Gastroesophageal sphincter (tissue), 4 donors: ENCODE data around the gene LDLRAD4. TPM values are rescaled to one million over a fixed set of nuclear protein-coding genes. Genes with fewer than 3 reads are reported as not detected.

Experiments used
- ATAC-seq: fragments of 150-250 bp; one replicate; pipeline ENCODE4 v1.9.1; 2016; ENCODE audit warnings: mild to moderate bottlenecking, moderate library complexity
- H3K27ac ChIP-seq, 4 donors: fragments of 200-600 bp; sonication (generic) in 3 of 4; 1 replicate in 3 of 4; 2 replicates in 1 of 4; pipeline ENCODE4 v1.5.1; 2016 to 2019
- H3K27me3 ChIP-seq: fragments of 200-600 bp; sonication (generic); one replicate; pipeline ENCODE4 v1.5.1; 2019
- H3K36me3 ChIP-seq, 2 donors: fragments of 200-600 bp; sonication (generic); one replicate each; pipeline ENCODE4 v1.5.1; 2019; ENCODE audit warnings: control low read depth in 1 of 2
- H3K4me1 ChIP-seq, 3 donors: fragments of 200-600 bp; sonication (generic); 1 replicate in 2 of 3; 2 replicates in 1 of 3; pipeline ENCODE4 v1.5.1; 2016 to 2019; ENCODE audit warnings: control low read depth in 2 of 3
- H3K4me3 ChIP-seq, 2 donors: fragments of 200-600 bp; sonication (generic); one replicate each; pipeline ENCODE4 v1.5.1; 2019; ENCODE audit warnings: mild to moderate bottlenecking in 1 of 2, moderate library complexity in 1 of 2
- H3K9me3 ChIP-seq, 3 donors: fragments of 200-600 bp; sonication (generic); one replicate each; pipeline ENCODE4 v1.5.1; 2017 to 2019; ENCODE audit warnings: control low read depth in 2 of 3
- EP300 ChIP-seq: sonication (generic); formaldehyde crosslinking; IDR thresholded peaks from one replicate; pipeline ENCODE4 v1.6.1; 2017; ENCODE audit warnings: antibody characterized with exemption, mild to moderate bottlenecking
- POLR2A ChIP-seq, 2 donors: fragments of 450-650 bp; IDR thresholded peaks; one replicate each; pipeline ENCODE4 v1.6.1; 2017; ENCODE audit warnings: antibody characterized with exemption in 2 of 2, mild to moderate bottlenecking in 2 of 2, moderate library complexity in 1 of 2
- POLR2AphosphoS5 ChIP-seq: sonication (generic); formaldehyde crosslinking; IDR thresholded peaks from one replicate; pipeline ENCODE4 v1.6.1; 2017; ENCODE audit warnings: antibody characterized with exemption
- WGBS, 2 donors: methylation state at CpG; one replicate each; pipeline ENCODE4 v1.1.5; 2018; ENCODE audit warnings: low coverage in 1 of 2; 5-methylcytosine and 5-hydroxymethylcytosine counted together
- total RNA-seq, 4 donors: library from RNA; depleted of rRNA; stranded (reverse); fragments of >200 nt; gene quantifications; one replicate each; pipeline ENCODE4 v1.1.0, GENCODE V29; 2016
- TF ChIP-seq, protein P1 (sequence below), 4 experiments: fragments of 200-600 bp in 2 of 4; fragments of 450-650 bp in 2 of 4; sonication (generic) in 1 of 4; IDR thresholded peaks; one replicate each; pipeline ENCODE4 v1.5.1; 2017 to 2019; ENCODE audit warnings: antibody characterized with exemption in 4 of 4, mild to moderate bottlenecking in 2 of 4, moderate library complexity in 2 of 4

Gene LDLRAD4
- total RNA-seq, 4 donors from 2014 or later = 28.1 to 85.9 (median 55.2) TPM

DNA sequence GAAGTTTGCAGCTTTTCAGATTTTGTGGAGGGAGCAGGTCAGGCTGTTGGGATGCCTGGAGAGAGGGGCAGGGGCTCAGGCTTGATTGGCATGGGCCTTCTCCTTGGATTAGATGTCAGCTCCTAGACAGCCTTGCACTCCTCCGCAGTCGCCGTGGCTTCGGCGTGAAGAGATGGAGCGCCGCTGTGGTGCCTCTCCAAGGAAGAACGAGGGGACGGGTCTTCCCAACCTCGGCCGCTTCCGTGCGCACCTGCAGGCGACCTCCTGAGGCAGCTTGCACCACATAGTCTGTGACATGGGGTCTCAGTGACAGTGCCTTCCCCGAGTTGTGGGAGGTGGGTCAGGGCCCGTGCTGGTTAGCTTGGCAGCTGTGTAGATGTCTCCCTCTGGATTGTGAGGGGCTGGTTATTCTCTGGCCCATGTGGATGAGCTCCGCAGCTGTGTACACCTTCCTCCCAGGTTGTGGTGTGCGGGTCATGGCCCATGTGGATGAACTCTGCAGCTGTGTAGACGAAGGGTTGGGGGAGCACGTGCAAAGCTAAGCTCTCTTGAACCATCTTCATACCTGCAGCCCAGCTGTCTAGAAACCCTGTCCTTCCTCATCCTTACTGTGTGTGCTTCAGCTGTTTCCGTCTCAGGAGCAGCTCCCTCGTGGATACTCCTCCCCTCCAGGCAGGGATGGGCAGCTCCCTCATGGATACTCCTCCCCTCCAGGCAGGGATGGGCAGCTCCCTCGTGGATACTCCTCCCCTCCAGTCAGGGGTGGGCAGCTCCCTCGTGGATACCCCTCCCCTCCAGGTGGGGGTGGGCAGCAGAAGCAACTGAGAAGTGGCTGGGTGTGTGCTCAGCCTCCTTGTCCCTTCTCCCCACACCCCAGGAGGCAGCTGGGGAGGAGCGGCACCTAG, 170.3 kb downstream of the LDLRAD4 start:
- Histone ChIP-seq H3K27me3 (no peaks in the 10 kb centered on the region), H3K4me3 (no peak overlapping the region), H3K36me3 (peaks cover 0 to 12% of the 10 kb centered on the region in 2 donors), H3K27ac (peak overlapping the region in 3 of 4 donors; percentile 45 to 58 (median 55)), H3K9me3 (no peaks in the 10 kb centered on the region), H3K4me1 (peaks cover 0 to 53% (median 12%) of the 10 kb centered on the region in 3 donors)
- ATAC-seq = peak; percentile 4
- 100% methylated on average over 3 of the region's 25 CpGs; no CpG with 5 or more reads in 1 of the 2 donors for WGBS, 2 donors
- TF ChIP-seq POLR2A (IDR thresholded peaks at IDR 0.05) (no peak), POLR2AphosphoS5 (no peak), EP300 (no peak)
- TF ChIP-seq, protein P1, sequence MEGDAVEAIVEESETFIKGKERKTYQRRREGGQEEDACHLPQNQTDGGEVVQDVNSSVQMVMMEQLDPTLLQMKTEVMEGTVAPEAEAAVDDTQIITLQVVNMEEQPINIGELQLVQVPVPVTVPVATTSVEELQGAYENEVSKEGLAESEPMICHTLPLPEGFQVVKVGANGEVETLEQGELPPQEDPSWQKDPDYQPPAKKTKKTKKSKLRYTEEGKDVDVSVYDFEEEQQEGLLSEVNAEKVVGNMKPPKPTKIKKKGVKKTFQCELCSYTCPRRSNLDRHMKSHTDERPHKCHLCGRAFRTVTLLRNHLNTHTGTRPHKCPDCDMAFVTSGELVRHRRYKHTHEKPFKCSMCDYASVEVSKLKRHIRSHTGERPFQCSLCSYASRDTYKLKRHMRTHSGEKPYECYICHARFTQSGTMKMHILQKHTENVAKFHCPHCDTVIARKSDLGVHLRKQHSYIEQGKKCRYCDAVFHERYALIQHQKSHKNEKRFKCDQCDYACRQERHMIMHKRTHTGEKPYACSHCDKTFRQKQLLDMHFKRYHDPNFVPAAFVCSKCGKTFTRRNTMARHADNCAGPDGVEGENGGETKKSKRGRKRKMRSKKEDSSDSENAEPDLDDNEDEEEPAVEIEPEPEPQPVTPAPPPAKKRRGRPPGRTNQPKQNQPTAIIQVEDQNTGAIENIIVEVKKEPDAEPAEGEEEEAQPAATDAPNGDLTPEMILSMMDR (IDR thresholded peaks at IDR 0.05) = no peak

GRCh38 chr18:13389491-13390131, 171.1 kb downstream of the LDLRAD4 start:
- Histone ChIP-seq H3K36me3 (peaks cover 0 to 12% of the 10 kb centered on the region in 2 donors), H3K9me3 (no peaks in the 10 kb centered on the region), H3K27me3 (no peaks in the 10 kb centered on the region), H3K27ac (peak overlapping the region in 2 of 4 donors; percentile 9 to 45), H3K4me3 (no peak overlapping the region), H3K4me1 (peaks cover 0 to 52% (median 12%) of the 10 kb centered on the region in 3 donors)
- no peak for ATAC-seq
- TF ChIP-seq EP300 (no peak), POLR2AphosphoS5 (no peak), POLR2A (IDR thresholded peaks at IDR 0.05) (no peak)
- TF ChIP-seq, protein P1 (IDR thresholded peaks at IDR 0.05) = no peak
- WGBS, 2 donors = 33 to 62% methylated on average over 1 to 2 of the region's 6 CpGs

GRCh38 chr18:13390196-13390595, 171.6 kb downstream of the LDLRAD4 start:
- H3K27me3 ChIP-seq = no peaks in the 10 kb centered on the region
- peaks cover 0 to 57% (median 12%) of the 10 kb centered on the region in 3 donors for H3K4me1 ChIP-seq
- no peak for TF ChIP-seq POLR2A (IDR thresholded peaks at IDR 0.05)
- TF ChIP-seq EP300 = no peak
- no peak for TF ChIP-seq POLR2AphosphoS5
- TF ChIP-seq, protein P1 (IDR thresholded peaks at IDR 0.05) = no peak
- H3K9me3 ChIP-seq = no peaks in the 10 kb centered on the region
- no peak for ATAC-seq
- H3K27ac ChIP-seq = no peak overlapping the region
- peaks cover 0 to 12% of the 10 kb centered on the region in 2 donors for H3K36me3 ChIP-seq
- no peak overlapping the region for H3K4me3 ChIP-seq
- 100% methylated on average over 3 of the region's 12 CpGs; no CpG with 5 or more reads in 1 of the 2 donors for WGBS, 2 donors

DNA sequence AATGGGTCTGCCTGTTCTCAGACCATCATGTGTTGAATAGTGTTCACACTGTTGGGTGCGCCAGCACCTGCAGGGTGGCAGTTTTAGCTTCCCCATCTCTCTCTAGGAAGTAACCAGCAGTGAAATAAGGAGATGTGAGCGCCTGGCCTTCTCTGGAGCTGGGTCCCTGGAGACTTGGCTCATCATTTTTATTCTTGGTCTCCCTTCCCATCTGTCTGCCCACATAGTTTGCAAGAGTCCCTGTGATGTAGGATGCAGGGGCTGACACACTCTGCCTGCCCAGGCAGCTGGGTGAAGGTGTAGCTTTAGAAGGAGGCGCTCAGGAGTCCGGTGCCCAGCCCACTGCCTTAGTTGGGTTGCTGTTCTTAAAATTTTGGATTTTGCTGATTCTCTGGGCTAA, 172.2 kb downstream of the LDLRAD4 start:
- 100% methylated on average over 1 of the region's 4 CpGs; no CpG with 5 or more reads in 1 of the 2 donors for WGBS, 2 donors
- ATAC-seq = no peak
- TF ChIP-seq EP300 (no peak), POLR2AphosphoS5 (no peak), POLR2A (IDR thresholded peaks at IDR 0.05) (no peak)
- TF ChIP-seq, protein P1 (IDR thresholded peaks at IDR 0.05) = no peak
- H3K27ac ChIP-seq = no peak overlapping the region
- peaks cover 0 to 54% (median 12%) of the 10 kb centered on the region in 3 donors for H3K4me1 ChIP-seq
- peaks cover 0 to 12% of the 10 kb centered on the region in 2 donors for H3K36me3 ChIP-seq
- no peaks in the 10 kb centered on the region for H3K9me3 ChIP-seq
- no peak overlapping the region for H3K4me3 ChIP-seq
- H3K27me3 ChIP-seq = no peaks in the 10 kb centered on the region
